HG02588 (cell line): Measurements from ENCODE around the gene ORC6.

Source experiments
- ATAC-seq: cut with Tn5 transposase; IDR thresholded peaks from one replicate; pipeline ENCODE4 v1.9.1; 2021; ENCODE audit warnings: mild to moderate bottlenecking, moderate library complexity; ENCODE audit not compliant: unreplicated experiment

Gene ORC6

DNA sequence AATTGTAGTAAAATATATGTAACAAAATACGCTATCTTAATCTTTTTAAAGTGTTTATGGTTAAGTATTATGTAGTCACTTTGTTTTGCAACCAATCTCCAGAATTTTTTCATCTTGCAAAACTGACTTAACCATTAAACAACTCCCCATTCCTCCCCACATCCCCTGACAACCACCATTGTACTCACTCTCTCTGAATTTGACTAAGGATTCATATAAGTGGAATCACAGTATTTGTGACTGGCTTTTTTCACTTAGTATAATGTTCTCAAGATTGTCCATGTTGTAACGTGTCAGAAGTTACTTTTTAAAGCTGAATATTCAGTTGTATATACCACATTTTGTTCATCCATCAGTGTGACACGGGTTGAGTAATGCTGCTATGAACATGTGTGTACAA lies 10.6 kb downstream of the ORC6 start:
- no peak for ATAC-seq

DNA sequence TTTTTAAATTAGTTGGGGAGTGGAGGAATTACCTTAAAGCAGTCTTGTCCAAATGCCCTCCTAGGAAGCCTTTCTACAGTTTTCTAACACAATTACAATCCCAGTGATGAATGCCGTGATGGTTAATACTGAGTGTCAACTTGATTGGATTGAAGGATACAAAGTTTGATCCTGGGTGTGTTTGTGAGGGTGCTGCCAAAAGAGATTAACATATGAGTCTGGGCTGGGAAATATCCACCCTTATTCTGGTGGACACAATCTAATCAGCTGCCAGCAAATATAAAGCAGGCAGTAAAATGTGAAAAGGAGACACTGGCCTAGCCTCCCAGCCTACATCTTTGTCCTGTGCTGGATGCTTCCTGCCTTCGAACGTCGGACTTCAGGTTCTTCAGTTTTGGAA lies 12.2 kb downstream of the ORC6 start:
- no peak for ATAC-seq

DNA sequence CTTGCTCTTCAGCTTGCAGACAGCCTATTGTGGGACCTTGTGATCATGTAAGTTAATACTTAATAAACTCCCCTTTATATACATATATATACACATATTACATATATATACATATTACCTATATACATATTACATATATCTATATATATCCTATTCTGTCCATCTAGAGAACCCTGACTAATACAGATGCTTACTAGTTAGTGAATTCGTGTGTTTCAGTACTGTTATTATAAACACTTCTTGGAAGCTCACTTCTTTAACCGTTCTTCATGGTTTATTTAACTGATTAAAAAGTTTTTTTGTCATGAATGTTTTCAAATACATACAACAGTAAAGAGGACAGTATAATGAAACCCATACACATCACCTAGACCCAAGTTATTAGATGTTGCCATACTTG lies 12.6 kb downstream of the ORC6 start:
- ATAC-seq, result no peak

DNA sequence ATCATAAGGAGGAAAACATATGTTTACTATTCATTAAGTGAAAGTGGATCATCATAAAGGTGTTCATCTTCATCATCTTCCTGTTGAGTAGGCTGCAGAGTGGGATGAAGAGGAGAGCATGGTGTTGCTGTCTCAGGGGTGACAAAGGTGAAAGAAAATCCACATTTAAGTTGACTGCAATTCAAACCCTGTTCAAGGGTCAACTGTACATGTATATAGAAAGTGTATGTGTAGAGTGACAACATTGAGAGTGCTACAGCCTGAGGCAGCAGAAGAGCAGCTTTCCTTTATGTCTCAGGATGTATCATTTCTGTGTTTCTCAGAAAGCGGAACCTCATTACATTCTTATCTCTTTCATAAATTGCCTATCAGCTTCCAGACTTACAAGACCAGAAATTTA lies 17.2 kb downstream of the ORC6 start:
- no peak for ATAC-seq

DNA sequence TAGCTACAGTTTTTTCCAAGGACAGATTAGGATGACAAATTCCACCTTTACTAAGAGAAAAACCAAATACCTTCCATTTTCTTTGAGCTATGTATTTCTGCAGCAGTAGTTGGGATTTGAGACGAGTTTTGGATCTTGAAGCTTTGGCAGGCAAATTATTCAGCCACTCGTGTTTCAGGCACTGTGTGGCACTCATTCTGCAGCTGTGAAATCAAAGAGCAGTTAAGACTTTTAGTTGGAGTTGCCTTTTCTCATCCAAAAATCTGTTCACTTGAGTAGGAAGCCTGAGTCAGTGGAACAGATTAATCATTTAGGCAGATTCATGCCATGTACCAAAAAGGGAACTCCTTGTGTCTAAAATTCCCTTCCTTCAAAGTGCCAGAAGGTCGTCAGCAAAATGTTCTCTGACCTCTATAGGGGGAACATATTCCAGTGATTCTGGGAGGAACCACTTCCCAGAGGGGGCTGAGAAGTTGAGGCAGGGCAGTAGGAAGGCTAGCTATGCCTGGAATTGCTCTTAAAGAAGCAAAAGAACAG lies 20.1 kb downstream of the ORC6 start:
- ATAC-seq, result no peak

DNA sequence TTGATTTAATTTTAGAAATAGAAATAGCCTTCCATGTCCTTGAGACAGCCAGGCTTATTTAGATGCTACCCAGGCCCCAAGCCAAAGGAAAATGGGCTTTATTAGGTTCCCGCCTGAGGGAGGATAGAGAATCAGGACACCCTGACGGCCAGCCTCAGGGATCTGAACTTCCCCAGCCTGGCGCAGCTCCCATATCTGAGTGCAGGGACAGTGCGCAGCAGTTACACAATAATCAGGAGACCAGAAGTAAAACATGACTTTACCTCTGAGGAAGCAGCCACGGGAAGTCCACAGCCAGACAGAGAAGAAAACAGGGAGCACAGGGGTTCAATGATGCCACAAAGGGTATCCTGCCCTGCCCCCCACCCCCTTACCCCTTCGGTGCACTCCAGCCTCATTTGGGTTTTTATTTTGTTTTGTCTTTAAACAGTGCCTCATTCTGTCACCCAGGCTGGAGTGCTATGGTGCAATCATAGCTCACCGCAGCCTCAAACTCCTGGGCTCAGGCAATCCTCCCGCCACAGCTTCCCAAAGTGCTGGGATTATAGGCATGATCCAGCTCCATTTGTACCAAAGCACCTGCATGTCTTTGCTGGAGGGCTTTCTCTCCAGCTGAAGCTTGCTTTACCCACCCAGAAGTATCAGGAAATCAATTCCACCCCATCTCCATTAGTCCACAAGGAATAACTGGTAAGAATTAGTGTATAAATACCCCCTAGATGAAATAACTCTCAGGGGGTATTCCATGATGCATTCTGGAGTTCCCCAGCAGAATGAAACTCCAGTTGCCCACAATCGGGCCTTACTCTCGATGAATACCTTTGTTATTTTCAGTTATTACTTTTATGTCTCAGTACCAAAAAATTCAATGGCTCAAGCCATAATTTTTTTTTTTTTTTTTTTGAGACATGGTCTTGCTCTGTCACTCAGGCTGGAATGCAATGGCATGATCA lies 21.9 kb downstream of the ORC6 start:
- ATAC-seq, result no peak

DNA sequence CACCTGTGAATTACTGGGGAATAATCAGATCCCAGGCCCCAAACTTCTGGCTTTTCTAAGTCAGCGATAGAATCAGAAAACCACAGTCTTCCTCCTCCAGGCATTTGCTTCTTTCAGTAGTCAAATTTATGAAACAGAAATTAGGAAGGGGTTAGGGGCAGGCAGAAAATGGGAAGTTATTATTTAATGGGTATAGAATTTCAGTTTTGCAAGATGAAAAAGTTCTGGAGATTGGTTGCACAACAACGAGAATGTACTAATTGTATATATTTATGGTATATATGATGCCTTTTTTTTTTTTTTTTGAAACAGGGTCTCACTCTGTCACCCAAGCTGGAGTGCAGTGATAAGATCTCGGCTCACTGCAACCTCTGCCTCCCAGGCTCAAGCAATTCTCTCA lies 23.5 kb downstream of the ORC6 start:
- ATAC-seq, result no peak

DNA sequence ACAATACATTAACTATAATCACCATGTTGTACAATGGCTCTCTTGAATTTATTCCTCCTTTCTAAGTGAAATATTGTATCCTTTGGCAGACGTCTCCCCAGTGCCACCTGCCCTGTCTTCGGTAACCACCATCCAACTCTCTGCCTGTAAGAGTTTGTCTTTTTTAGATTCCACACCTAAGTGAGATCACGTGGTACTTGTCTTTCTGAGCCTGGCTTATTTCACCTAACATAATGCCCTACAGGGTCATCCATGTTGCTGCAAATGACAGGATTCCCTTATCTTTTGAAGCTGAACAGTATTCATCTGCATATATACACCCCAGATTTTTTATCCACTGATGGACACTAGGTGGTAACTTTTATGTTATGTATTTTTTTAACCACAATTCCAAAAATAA lies 24.2 kb downstream of the ORC6 start:
- no peak for ATAC-seq

DNA sequence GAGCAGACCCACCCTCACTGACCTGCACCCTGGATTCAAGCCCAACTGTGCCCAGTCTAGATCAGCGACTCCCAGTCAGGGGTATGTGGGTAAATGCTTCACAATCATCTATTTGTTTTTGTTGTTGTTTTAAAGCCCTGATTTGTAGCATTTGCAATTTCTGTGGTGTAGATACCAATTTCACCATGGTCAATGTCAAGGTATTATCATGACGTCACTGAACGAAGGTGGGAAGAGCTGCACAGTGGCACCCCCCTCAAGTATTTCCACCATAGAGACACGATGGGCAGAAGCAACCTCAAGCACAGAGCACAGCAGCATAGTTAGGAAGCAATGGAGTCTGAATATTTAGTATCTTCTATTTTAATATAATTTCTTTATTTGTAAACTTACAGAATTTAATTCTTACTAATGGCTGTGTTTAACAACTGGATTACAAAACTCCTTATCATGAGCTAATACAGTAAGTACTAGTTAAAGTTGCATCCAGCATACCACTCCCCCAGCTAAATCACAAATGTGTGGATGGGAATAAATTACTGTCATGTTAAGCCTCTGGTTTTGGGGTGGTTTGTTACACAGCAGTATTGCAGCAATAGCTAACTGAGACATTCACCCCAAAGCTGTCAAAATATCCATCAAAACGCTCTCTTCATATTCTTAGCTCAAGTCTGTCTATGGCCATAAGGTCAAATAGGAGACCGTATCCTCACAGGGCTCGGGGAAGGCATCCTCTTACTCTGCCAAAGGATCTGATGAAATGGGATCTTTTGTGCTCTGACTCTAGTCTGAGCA lies 25.5 kb downstream of the ORC6 start:
- ATAC-seq, result no peak

DNA sequence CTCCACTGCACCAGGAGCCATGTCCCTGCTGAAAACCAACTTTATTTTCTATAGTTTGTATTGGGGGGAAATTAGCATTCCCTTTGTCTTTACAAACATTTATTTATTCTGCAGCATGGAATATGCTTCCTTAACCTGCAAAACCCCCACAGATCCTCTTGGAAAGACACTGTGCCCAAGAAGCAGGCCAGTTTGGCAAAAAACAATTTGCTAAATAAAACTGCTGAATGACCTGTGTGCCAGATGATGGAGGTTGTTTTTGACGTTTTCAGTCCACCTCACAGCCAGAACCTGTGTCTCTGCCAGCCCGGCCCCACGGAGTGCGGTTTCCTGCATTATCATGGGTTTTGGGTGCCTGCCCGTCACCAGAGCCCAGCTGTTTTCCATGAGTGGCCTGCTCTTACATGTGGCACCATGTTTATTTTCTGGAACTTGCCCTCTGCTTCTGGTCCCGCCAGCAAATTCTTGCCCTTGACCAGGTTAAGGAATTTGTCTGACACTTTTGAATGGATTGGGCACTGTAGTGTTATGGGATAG lies 26.4 kb downstream of the ORC6 start:
- no peak for ATAC-seq

DNA sequence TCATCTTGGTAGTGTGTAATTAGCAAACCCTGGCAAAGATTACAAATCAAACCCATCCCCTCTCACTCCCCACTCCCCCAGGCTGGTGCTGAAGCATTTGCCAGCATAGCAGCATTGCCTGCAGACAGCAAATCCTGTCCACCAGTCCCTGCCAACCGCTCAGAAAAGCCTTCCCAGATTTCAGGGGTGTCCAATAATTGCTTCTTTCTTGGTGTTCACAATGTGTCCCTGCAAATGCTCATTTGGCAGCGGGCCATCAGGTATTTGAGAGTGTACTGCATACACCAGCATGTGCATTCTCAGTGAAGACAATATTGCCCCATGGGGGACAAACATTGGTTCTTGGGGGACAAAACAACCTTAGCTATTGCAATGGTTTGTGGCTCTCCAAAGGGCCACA lies 28.2 kb downstream of the ORC6 start:
- no peak for ATAC-seq

DNA sequence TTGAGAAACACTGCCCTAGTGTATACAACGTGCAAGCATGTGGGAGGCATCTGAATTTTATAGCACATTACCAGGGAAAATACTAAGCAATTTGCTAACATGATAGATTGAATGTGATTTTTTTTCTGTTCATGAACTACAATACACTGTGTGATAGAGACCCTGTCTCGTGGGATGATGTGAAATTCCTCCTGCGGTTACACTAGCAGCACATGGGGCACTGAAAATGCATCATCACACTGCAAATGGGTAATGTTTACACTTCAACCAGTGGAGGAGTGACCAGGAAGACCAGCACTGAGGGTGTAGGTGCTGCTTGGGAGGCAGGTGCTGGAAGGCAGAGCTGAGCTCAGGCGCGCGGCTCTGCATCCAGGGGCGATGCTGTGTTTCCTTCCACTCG lies 28.8 kb downstream of the ORC6 start:
- ATAC-seq, result no peak

DNA sequence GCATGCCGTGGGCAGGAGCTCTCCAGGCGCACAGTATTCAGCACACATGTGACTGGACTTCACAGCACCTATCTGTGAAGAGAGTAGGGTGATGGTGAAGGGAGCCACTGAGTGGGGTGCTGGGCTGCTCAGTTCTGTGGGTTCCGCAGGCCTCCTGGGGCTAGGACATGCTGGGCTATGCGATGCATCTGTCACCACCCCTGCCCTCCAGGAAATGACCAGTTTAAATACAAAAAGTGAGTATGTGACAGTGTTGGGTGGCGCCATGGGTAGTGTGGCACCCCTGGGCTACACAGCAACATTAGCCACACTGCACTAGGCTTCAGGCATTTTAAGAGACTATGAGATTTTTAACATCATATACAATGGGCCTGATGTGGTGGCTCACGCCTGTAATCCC lies 30.1 kb downstream of the ORC6 start:
- no peak for ATAC-seq

DNA sequence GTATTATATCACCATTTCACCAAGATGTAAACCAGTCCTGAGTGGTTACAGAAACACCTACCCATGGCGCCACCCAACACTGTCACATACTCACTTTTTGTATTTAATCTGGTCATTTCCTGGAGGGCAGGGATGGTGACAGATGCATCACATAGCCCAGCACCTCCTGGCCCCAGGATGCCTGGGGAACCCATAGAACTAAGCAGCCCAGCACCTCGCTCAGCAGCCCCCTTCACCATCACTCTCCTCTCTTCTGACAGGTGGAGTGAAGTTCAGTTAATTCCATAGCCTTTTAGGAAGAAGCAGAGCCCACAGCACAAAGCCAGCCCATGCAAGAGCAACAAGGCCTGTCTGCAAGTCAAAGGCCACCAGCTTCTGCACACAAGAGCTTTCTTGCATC lies 31.2 kb downstream of the ORC6 start:
- no peak for ATAC-seq

DNA sequence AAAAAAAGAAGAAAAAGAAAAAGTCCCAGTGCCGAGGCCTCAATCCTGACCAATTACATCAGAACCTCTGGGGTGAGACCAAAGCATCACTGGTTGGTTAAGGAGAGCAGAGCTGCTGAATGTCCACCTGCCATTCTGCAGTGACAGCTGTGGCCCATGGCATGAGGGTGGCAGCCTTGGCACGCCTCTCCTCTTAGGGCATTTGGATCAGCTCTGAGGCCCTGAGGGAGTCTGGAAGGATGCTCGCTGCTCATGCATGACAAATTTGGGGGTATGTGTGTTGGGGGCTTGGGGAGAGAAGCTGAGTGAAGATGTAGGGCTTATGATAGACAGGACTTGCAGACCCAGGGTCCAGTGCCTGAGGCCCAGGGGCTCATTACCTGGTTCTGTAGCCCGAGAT lies 32.4 kb downstream of the ORC6 start:
- ATAC-seq, result no peak

DNA sequence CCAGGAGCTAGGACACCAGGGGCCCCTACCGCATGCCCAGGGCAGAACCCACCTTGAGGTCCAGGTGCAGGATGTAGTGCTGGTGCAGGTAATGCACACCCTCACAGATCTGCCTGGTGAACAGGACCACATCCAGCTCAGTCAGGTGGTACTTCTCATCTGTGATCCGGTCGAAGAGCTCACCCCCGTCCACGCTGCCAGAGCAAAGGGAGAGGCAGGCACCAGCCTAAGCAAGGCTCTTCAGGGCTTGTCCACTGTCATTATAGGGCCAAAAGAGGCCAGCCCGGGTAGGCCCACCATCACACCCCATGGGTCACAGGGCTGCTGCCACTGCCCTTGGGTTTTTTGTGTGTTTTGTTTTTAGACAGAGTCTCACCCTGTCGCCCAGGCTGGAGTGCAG lies 37.7 kb downstream of the ORC6 start:
- no peak for ATAC-seq

DNA sequence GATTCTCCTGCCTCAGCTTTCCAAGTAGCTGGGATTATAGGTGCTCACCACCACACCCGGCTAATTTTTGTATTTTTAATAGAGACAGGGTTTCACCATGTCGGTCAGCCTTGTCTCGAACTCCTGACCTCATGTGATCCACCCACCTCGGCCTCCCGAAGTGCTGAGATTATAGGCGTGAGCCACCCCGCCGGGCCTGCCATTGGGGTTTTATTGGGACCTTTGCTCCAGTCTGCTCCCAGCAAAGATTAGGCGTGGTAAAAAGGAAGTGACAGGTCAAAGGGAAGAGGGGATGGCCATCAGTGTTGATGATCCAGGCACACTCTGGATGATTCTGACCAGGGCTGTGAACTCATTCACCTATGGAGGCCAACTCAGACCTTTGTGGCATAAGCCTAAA lies 38.2 kb downstream of the ORC6 start:
- ATAC-seq, result no peak

DNA sequence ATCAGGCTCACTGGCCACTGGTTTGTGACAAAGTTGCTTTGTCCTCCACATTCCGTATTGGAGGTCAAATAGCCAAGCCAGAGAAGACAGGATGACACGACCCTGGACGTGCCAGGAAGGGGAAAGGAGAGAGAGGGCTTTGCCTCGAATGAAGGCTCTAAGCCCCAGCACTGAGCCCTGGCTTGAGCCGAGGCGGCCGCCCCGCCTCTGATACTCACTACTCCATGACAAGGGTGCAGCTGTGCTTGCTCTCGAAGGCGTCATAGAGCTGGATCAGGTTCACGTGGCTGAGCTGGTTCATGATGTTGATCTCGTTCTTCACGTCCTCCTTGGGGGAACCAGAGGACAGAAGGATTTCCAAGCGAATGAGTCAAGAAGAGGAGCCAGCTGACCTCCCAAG lies 39.3 kb downstream of the ORC6 start:
- ATAC-seq, result no peak

DNA sequence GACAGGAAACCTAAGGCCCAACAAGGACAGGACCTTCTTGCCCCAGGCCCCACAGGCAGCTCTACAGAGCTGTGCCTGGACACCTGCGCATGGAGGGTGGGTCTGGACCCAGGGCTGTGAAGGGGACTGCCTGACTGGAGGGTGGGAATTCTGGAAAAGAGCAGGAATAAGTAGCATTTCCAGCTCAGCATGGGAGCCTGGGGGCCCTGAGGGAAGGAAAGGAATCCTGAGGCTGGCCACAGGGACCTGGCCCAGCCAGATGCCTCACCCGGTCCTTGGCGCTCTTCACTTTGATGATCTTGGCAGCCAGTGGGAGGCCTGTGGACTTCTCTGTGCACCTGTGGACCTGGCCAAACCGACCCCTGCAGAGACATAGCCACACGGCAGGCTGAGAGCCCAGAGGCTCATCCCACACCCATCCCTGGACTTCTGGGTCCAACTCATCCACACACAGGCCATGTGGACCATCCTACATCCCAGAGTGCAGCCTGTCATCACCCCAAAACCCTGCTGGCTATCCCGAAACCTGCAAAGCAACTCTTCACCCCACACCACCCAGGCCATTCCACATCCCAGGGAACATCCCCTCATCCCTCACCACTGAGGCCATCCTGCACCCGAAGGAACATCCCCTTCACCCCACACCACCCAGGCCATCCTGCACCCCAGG lies 40.0 kb downstream of the ORC6 start:
- ATAC-seq, result no peak

DNA sequence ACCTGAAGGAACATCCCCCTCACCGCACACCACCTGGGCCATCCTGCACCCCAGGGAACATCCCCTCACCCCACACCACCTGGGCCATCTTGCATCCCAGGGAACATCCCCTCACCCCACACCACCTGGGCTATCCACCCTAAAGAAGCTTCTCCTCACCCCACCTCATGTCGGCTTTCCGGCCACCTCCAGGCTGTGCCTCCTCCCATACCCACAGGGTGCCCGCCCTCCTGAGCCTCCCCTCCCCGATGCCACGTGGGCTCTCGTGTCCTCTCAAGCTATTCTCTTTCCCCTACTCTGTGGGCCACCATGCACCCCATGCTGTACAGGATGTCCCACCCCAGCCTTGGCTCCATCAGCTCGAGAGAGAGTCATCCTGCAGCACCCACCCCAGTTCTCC lies 40.7 kb downstream of the ORC6 start:
- no peak for ATAC-seq
